HG03196 (cell line): ENCODE measurements around the gene IDI1.
"Not testable (repeated sequence)": the region's sequence is repeated elsewhere in the genome, so short reads cannot be mapped to it uniquely, and the experiment has no call there.

Experiments
- ATAC-seq: cut with Tn5 transposase; IDR thresholded peaks from one replicate; pipeline ENCODE4 v1.9.1; 2021; ENCODE audit not compliant: unreplicated experiment

Gene IDI1

GRCh38 chr10:1036341-1036791, 12.6 kb downstream of the IDI1 start:
- no peak for ATAC-seq

GRCh38 chr10:1035201-1035600, 13.7 kb downstream of the IDI1 start:
- no peak for ATAC-seq

GRCh38 chr10:1034758-1035157, 14.2 kb downstream of the IDI1 start:
- no peak for ATAC-seq

GRCh38 chr10:1033601-1034000, 15.3 kb downstream of the IDI1 start:
- no peak for ATAC-seq

- no peak for ATAC-seq
These were observed 19.1 kb downstream of the IDI1 start for GRCh38 chr10:1029838-1030237.

GRCh38 chr10:1026578-1026977, 22.3 kb downstream of the IDI1 start:
- no peak for ATAC-seq

- no peak for ATAC-seq
These were observed 23.2 kb downstream of the IDI1 start, which contains the start of gene IDI2 for GRCh38 chr10:1025683-1026082. Gene IDI2 (minus strand): TSS chr10:1025859. CDS start chr10:1024723, 1,136 bp downstream.

GRCh38 chr10:1024103-1024502, 24.8 kb downstream of the IDI1 start:
- no peak for ATAC-seq

- no peak for ATAC-seq
These were observed 26.5 kb downstream of the IDI1 start for GRCh38 chr10:1022413-1022812.

GRCh38 chr10:1020958-1021357, 28.0 kb downstream of the IDI1 start:
- ATAC-seq: no peak

- ATAC-seq: no peak
These were observed 28.5 kb downstream of the IDI1 start for GRCh38 chr10:1020460-1020859.

GRCh38 chr10:1019362-1019761, 29.6 kb downstream of the IDI1 start:
- no peak for ATAC-seq

- ATAC-seq: no peak
These were observed 33.2 kb downstream of the IDI1 start for GRCh38 chr10:1015688-1016087.

- no peak for ATAC-seq
These were observed 37.2 kb downstream of the IDI1 start for GRCh38 chr10:1011696-1012095.

GRCh38 chr10:1010703-1011102, 38.2 kb downstream of the IDI1 start:
- no peak for ATAC-seq

GRCh38 chr10:1009947-1010346, 39.0 kb downstream of the IDI1 start:
- not testable (repeated sequence) for ATAC-seq

GRCh38 chr10:1009071-1009494, 39.8 kb downstream of the IDI1 start:
- no peak for ATAC-seq

GRCh38 chr10:1007583-1007982, 41.3 kb downstream of the IDI1 start:
- ATAC-seq: no peak

GRCh38 chr10:1006573-1006972, 42.3 kb downstream of the IDI1 start:
- no peak for ATAC-seq

GRCh38 chr10:1003884-1004670, 44.8 kb downstream of the IDI1 start:
- ATAC-seq: no peak

- ATAC-seq: no peak
These were observed 46.4 kb downstream of the IDI1 start for GRCh38 chr10:1002425-1003006.

- ATAC-seq: no peak
These were observed 51.5 kb downstream of the IDI1 start for GRCh38 chr10:997266-998022.
